22Rv1 (cell line): ENCODE results near the gene ABCA12.

Experiments
- H3K27ac ChIP-seq: fragments of 450-650 bp; 2 replicates; pipeline ENCODE4 v1.5.1; 2017
- CTCF ChIP-seq: fragments of 450-650 bp; IDR thresholded peaks from 2 replicates; pipeline ENCODE4 v1.5.1; 2017; ENCODE audit warnings: mild to moderate bottlenecking
- ZFX ChIP-seq: fragments of 450-650 bp; IDR thresholded peaks from 2 replicates; pipeline ENCODE4 v1.6.1; 2017; ENCODE audit warnings: antibody characterized with exemption, borderline replicate concordance

Gene ABCA12

GRCh38 chr2:215136669-215137328, 1.6 kb downstream of the ABCA12 start:
- TF ChIP-seq ZFX, result no peak
- no peak for TF ChIP-seq CTCF
- H3K27ac ChIP-seq, result no peak overlapping the region

GRCh38 chr2:215120401-215120800, 18.0 kb downstream of the ABCA12 start:
- no peak overlapping the region for H3K27ac ChIP-seq
- TF ChIP-seq CTCF (no peak), ZFX (no peak)

GRCh38 chr2:215119847-215120246, 18.6 kb downstream of the ABCA12 start:
- no peak overlapping the region for H3K27ac ChIP-seq
- TF ChIP-seq ZFX, result no peak
- TF ChIP-seq CTCF, result no peak

- no peak overlapping the region for H3K27ac ChIP-seq
- TF ChIP-seq ZFX (no peak), CTCF (no peak)
Observed at GRCh38 chr2:215110918-215111317, 27.5 kb downstream of the ABCA12 start.

- no peak for TF ChIP-seq CTCF
- no peak for TF ChIP-seq ZFX
- no peak overlapping the region for H3K27ac ChIP-seq
Observed at GRCh38 chr2:215107216-215108056, 31.0 kb downstream of the ABCA12 start.

GRCh38 chr2:215105607-215106354, 32.6 kb downstream of the ABCA12 start:
- H3K27ac ChIP-seq, result no peak overlapping the region
- no peak for TF ChIP-seq CTCF
- no peak for TF ChIP-seq ZFX
